Activated naive CD4-positive, alpha-beta T cell treated with anti-CD3 and anti-CD28 coated beads, Interleukin-2, amount 50 U/mL, for 24 hours (primary cell): ENCODE data around the gene COL20A1.
"Not testable (repeated sequence)": the region's sequence is repeated elsewhere in the genome, so short reads cannot be mapped to it uniquely, and the experiment has no call there.

ENCODE experiments used
- H3K27ac Mint-ChIP-seq: one replicate; pipeline ENCODE4 v1.8.0; 2021; ENCODE audit warnings: mild to moderate bottlenecking, mixed read lengths
- H3K27me3 Mint-ChIP-seq: one replicate; pipeline ENCODE4 v1.8.0; 2021; ENCODE audit warnings: mixed read lengths
- H3K36me3 Mint-ChIP-seq: one replicate; pipeline ENCODE4 v1.8.0; 2021; ENCODE audit warnings: mixed read lengths
- H3K4me1 Mint-ChIP-seq: one replicate; pipeline ENCODE4 v1.8.0; 2021; ENCODE audit warnings: mixed read lengths
- H3K4me3 Mint-ChIP-seq: one replicate; pipeline ENCODE4 v1.8.0; 2021; ENCODE audit warnings: mild to moderate bottlenecking, mixed read lengths
- H3K9me3 Mint-ChIP-seq: one replicate; pipeline ENCODE4 v1.8.0; 2021; ENCODE audit warnings: mixed read lengths

COL20A1 gene

DNA sequence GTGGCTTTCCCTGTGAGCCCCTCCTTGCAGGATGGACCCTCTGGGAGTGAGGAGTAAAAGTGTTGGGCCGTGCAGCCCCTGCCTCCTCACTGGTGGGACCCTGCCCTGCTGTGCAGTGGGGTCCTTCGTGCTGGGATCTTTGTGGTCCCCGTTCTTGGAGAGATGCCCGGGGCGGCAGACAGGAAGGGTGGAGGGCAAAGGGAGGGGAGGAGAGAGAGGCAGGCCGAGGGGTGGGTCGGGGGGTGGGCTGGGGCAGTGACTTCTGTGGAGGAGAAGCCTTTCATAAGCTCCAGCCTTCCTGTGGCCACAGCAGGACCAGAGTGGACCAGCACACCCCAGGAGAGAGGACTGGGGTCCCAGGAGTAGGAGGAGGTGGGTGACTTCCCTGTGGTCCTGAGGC, at the start of gene COL20A1:
TSS of gene COL20A1 (plus strand) at position 283 of the 400 bp plus-strand sequence. CDS start 1,922 bp downstream, outside the sequence.
- peaks cover 7% of the 10 kb centered on the region for H3K4me1 Mint-ChIP-seq
- no peak within 1 kb of the TSS for H3K4me3 Mint-ChIP-seq
- H3K27ac Mint-ChIP-seq = peak within 1 kb of the TSS; percentile 51
- H3K9me3 Mint-ChIP-seq = no peaks in the 10 kb centered on the region
- H3K36me3 Mint-ChIP-seq = no peaks in the 10 kb centered on the region
- H3K27me3 Mint-ChIP-seq = peaks cover 3% of the 10 kb centered on the region

DNA sequence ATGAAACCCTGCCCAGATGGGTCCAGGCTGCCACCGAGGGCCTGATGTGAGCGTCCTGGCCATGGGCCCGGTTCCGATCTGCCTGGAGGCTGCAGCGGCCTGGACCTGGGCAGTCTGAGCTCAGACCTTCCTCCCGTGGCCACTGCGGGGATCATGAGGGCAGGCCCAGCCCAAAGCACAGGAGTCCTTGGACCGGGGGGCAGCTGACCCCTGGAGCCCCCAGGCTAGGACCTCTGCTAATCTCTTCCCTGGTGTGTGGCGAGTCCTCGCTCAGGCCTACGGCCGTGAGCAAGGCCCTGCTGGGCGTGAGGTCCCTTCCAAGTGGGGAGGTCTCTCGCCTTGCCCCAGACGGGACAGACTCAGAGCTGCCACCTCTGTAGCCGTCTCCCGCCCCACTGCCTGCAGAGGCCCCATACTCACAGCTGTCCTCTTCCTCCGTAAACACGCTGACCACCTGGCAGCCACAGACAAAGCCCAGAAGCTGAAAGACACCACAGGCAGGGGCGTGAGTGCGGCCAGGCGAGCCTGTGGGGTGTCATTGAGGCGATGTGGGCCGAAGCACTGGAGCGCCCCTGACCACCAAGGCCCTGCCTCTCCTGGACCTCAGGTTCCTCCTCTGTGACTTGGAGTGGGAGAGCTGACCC, 49.3 kb upstream of the COL20A1 start:
- H3K36me3 Mint-ChIP-seq = no peaks in the 10 kb centered on the region
- no peaks in the 10 kb centered on the region for H3K4me1 Mint-ChIP-seq
- peaks cover 7% of the 10 kb centered on the region for H3K27me3 Mint-ChIP-seq
- H3K4me3 Mint-ChIP-seq = no peak overlapping the region
- no peaks in the 10 kb centered on the region for H3K9me3 Mint-ChIP-seq
- H3K27ac Mint-ChIP-seq = no peak overlapping the region

DNA sequence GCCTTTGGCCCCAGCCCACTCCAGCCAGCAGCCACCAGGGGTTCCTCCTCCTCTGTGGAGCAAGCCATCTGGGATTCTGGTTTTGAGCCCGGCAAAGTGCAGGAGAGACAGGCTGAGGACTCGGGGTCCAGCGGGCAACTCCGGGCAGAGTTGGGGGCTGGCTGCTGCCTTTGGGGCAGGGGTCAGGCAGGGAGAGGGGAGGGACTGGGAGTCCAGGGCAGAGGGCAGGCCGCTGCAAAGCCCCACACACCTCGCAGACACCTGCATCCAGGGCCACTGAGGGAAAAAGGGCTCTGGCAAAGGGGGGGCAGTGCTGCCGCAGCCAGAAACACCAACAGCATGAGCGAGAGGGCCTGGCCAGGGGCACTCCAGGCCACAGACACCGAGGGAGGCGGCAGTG, 48.5 kb upstream of the COL20A1 start:
- Mint-ChIP-seq H3K36me3 (no peaks in the 10 kb centered on the region), H3K4me1 (no peaks in the 10 kb centered on the region), H3K4me3 (no peak overlapping the region), H3K27me3 (peaks cover 9% of the 10 kb centered on the region), H3K9me3 (no peaks in the 10 kb centered on the region), H3K27ac (no peak overlapping the region)

DNA sequence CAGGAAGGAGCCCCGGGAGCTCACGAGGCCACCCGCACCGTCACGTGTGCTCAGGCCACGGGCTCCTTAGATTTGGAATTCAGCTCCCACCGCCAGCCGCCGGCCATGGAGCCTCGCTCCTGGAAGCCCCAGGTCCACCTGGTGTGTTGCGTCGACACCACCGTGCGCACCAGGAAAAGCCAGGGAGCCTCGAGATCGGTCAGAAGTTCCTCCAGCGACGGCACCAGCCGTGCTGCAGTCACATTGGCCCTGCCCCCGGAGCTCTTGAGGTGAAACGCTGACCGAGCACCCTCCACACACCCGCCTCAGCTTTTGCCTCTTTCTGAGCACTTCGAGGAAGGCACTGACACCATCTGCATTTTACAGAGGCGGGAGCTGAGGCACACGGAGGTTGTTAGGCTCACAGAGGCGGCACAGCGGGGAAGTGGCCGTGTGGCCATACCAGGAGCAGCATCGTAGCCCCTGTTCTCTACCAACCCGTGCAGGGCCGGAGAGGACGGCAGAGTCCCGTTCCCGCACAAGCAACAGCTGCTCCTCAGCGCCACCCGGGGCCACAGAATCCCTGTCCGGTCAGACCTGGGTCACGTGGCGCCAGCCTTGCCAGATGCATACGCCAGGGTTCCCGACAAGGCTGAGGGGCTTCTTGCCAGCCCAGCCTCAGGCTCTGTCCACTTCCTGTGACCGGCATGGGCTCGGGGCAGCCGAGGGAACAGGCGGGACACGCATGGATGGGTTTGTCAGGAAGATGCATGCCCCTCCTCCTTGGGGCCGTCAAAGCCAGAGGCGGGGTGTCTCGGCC, 46.3 kb upstream of the COL20A1 start:
- Mint-ChIP-seq H3K4me3 (no peak overlapping the region), H3K27me3 (peaks cover 10% of the 10 kb centered on the region), H3K27ac (no peak overlapping the region), H3K36me3 (no peaks in the 10 kb centered on the region), H3K4me1 (no peaks in the 10 kb centered on the region), H3K9me3 (no peaks in the 10 kb centered on the region)

- peaks cover 12% of the 10 kb centered on the region for H3K27me3 Mint-ChIP-seq
- peaks cover 2% of the 10 kb centered on the region for H3K4me1 Mint-ChIP-seq
- no peak overlapping the region for H3K27ac Mint-ChIP-seq
- no peaks in the 10 kb centered on the region for H3K36me3 Mint-ChIP-seq
- H3K4me3 Mint-ChIP-seq = no peak overlapping the region
- no peaks in the 10 kb centered on the region for H3K9me3 Mint-ChIP-seq
These were observed 45.2 kb upstream of the COL20A1 start for GRCh38 chr20:63247671-63248228.

GRCh38 chr20:63248835-63249591, 44.0 kb upstream of the COL20A1 start:
- peaks cover 15% of the 10 kb centered on the region for H3K27me3 Mint-ChIP-seq
- H3K27ac Mint-ChIP-seq = no peak overlapping the region
- H3K4me1 Mint-ChIP-seq = peaks cover 7% of the 10 kb centered on the region
- no peaks in the 10 kb centered on the region for H3K36me3 Mint-ChIP-seq
- H3K4me3 Mint-ChIP-seq = no peak overlapping the region
- no peaks in the 10 kb centered on the region for H3K9me3 Mint-ChIP-seq

GRCh38 chr20:63249891-63250290, 43.1 kb upstream of the COL20A1 start:
- peaks cover 17% of the 10 kb centered on the region for H3K27me3 Mint-ChIP-seq
- no peaks in the 10 kb centered on the region for H3K36me3 Mint-ChIP-seq
- H3K27ac Mint-ChIP-seq = no peak overlapping the region
- H3K4me3 Mint-ChIP-seq = no peak overlapping the region
- H3K4me1 Mint-ChIP-seq = peaks cover 7% of the 10 kb centered on the region
- H3K9me3 Mint-ChIP-seq = no peaks in the 10 kb centered on the region

DNA sequence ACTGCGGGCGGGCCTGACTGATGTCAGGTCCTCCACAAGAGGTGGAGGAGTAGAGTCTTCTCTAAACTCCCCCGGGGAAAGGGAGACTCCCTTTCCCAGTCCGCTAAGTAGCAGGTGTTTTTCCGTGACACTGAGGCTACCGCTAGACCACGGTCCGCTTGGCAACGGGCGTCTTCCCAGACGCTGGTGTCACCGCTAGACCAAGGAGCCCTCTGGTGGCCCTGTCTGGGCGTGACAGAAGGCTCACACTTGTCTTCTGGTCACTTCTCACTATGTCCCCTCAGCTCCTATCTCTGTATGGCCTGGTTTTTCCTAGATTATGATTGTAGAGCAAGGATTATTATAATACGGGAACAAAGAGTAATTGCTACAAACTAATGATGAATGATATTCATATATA, 41.6 kb upstream of the COL20A1 start:
- not testable (repeated sequence) for H3K4me3 Mint-ChIP-seq, H3K27ac Mint-ChIP-seq, H3K9me3 Mint-ChIP-seq, H3K36me3 Mint-ChIP-seq, H3K4me1 Mint-ChIP-seq
- H3K27me3 Mint-ChIP-seq = peaks cover 24% of the 10 kb centered on the region

- Mint-ChIP-seq H3K4me1 (peaks cover 7% of the 10 kb centered on the region), H3K9me3 (no peaks in the 10 kb centered on the region), H3K4me3 (no peak overlapping the region), H3K27me3 (peaks cover 26% of the 10 kb centered on the region), H3K27ac (no peak overlapping the region), H3K36me3 (no peaks in the 10 kb centered on the region)
These were observed 40.7 kb upstream of the COL20A1 start for GRCh38 chr20:63252284-63252711.

DNA sequence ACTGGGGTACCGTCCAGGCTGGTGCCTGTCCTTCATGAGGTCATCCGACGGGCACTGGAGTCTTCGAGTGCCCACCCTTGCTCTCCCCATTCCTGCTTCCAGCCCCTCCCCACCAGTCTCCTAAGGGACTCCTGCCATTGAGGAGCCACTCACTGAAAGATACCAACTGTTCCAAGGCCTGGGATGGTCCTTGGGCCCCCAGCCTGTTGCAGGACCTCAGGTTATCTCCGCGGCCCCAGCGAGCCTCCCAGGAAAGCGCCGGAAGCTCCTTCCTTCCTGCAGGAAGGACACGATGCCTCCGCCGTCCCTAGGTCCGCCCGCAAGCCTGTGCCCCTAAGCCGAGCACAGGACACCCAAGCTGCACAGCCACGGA, 39.9 kb upstream of the COL20A1 start:
- H3K36me3 Mint-ChIP-seq = no peaks in the 10 kb centered on the region
- H3K27me3 Mint-ChIP-seq = peaks cover 28% of the 10 kb centered on the region
- H3K4me1 Mint-ChIP-seq = peaks cover 7% of the 10 kb centered on the region
- no peak overlapping the region for H3K27ac Mint-ChIP-seq
- H3K9me3 Mint-ChIP-seq = no peaks in the 10 kb centered on the region
- peak overlapping the region; percentile 60 for H3K4me3 Mint-ChIP-seq

GRCh38 chr20:63253438-63254231, 39.4 kb upstream of the COL20A1 start:
- Mint-ChIP-seq H3K27me3 (peaks cover 23% of the 10 kb centered on the region), H3K9me3 (no peaks in the 10 kb centered on the region), H3K27ac (no peak overlapping the region), H3K36me3 (no peaks in the 10 kb centered on the region), H3K4me1 (peaks cover 7% of the 10 kb centered on the region), H3K4me3 (no peak overlapping the region)

DNA sequence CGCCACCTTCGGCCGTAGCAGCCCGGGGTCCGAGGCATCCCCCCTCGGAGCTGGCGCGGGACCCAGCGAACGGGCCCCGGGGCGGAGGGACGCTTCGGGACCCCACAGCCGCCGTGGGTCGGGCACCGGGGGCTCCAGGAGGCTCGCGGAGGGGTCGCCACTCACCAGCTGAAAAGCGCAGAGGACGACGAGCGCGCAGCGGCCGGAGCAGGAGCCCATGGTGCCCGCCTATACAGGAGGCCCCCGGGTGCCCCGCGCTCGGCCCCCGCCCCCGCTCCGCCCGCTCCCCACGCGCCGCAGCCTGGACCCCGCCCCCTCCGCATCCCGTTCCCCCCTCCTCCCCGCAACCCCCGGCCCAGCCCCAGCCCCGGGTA, 38.8 kb upstream of the COL20A1 start, which contains the start of gene NKAIN4:
TSS of gene NKAIN4 (minus strand) at position 232 of the 374 bp plus-strand sequence. CDS start at position 219, 13 bp downstream.
- Mint-ChIP-seq H3K4me3 (peak within 1 kb of the TSS; percentile 65), H3K27ac (no peak within 1 kb of the TSS), H3K36me3 (no peaks in the 10 kb centered on the region), H3K27me3 (peaks cover 22% of the 10 kb centered on the region), H3K9me3 (no peaks in the 10 kb centered on the region), H3K4me1 (peaks cover 7% of the 10 kb centered on the region)

GRCh38 chr20:63254606-63255384, 38.2 kb upstream of the COL20A1 start:
- H3K4me3 Mint-ChIP-seq = peak overlapping the region; percentile 65
- peaks cover 19% of the 10 kb centered on the region for H3K27me3 Mint-ChIP-seq
- H3K36me3 Mint-ChIP-seq = no peaks in the 10 kb centered on the region
- no peak overlapping the region for H3K27ac Mint-ChIP-seq
- peaks cover 7% of the 10 kb centered on the region for H3K4me1 Mint-ChIP-seq
- no peaks in the 10 kb centered on the region for H3K9me3 Mint-ChIP-seq

DNA sequence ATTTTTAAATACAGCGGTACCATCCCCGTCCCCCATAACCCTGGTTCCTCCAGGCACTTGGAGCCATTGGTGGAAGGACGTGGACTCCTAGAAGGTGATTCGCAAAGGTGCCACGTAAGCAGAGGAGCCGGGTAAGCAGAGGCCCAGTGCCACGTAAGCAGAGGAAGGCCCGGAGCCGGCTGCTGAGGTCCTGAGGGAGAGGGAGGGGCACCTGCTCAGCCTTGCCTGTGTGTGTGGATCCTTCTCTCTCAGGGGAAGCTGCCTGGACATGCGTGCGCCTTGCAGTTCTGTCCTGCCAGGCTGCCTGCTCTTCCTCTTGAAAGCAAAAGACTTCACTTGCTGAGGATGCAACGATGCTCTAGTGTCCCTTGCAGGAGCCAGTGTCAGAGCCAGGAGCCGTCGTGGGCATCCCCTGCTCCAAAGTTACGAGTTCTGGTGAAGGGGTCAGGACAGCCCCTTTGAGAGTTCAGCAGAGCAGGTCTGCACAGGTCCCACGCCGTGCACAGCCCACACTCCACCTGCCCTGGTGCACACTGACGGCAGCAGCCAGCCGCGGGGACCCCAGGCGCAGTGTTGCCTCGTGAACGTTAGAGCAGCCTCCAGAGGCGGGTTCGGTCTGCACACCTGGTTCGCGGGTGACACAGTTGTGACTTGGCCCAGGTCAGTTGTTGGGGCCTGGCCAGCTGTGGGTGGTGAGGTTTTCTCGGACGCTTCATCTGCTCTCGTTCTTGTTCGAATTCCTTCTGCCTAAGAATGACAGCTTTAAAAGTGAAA, 36.9 kb upstream of the COL20A1 start:
- H3K27me3 Mint-ChIP-seq = peaks cover 19% of the 10 kb centered on the region
- no peak overlapping the region for H3K27ac Mint-ChIP-seq

More for the DNA sequence above, 36.9 kb upstream of the COL20A1 start:
- no peaks in the 10 kb centered on the region for H3K9me3 Mint-ChIP-seq
- H3K4me3 Mint-ChIP-seq = no peak overlapping the region
- H3K4me1 Mint-ChIP-seq = peaks cover 7% of the 10 kb centered on the region
- no peaks in the 10 kb centered on the region for H3K36me3 Mint-ChIP-seq
